ENCODE measurements around the gene GGTLC1.

DNA sequence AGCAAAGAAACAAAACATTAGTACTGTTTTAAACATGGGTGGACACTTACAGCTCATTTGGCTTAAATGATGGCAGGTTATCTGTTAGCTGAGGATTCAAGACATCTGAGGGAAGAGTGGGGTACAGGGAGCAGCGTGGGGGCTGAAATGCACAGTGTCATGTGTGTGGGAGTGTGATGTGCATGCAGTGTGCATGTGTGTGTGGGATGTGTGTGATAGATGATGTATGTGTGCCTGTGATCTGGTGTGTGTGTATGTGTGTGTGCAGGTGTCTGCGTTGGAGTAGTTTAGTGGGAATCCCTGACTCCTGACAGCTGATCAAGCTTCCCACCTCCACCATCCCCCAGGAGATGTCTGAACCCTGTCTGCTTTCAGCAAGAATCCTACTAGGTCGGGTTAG, 25.4 kb upstream of the GGTLC1 start:
- TF ChIP-seq, protein P1, sequence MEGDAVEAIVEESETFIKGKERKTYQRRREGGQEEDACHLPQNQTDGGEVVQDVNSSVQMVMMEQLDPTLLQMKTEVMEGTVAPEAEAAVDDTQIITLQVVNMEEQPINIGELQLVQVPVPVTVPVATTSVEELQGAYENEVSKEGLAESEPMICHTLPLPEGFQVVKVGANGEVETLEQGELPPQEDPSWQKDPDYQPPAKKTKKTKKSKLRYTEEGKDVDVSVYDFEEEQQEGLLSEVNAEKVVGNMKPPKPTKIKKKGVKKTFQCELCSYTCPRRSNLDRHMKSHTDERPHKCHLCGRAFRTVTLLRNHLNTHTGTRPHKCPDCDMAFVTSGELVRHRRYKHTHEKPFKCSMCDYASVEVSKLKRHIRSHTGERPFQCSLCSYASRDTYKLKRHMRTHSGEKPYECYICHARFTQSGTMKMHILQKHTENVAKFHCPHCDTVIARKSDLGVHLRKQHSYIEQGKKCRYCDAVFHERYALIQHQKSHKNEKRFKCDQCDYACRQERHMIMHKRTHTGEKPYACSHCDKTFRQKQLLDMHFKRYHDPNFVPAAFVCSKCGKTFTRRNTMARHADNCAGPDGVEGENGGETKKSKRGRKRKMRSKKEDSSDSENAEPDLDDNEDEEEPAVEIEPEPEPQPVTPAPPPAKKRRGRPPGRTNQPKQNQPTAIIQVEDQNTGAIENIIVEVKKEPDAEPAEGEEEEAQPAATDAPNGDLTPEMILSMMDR (IDR thresholded peaks at IDR 0.05): no peak
- TF ChIP-seq POLR2A (IDR thresholded peaks at IDR 0.05): no peak
